NCI-H510A (cell line): ENCODE results near the gene IFRD2.
"Not testable (repeated sequence)": the region's sequence is repeated elsewhere in the genome, so short reads cannot be mapped to it uniquely, and the experiment has no call there.

Source experiments
- DNase-seq: peaks from one replicate; lab custom pipeline; 2025; lab: John Stamatoyannopoulos, UW

Gene IFRD2

GRCh38 chr3:50324351-50325112 lies 32.3 kb upstream of the IFRD2 start:
- DNase-seq: peak; percentile 33

DNA sequence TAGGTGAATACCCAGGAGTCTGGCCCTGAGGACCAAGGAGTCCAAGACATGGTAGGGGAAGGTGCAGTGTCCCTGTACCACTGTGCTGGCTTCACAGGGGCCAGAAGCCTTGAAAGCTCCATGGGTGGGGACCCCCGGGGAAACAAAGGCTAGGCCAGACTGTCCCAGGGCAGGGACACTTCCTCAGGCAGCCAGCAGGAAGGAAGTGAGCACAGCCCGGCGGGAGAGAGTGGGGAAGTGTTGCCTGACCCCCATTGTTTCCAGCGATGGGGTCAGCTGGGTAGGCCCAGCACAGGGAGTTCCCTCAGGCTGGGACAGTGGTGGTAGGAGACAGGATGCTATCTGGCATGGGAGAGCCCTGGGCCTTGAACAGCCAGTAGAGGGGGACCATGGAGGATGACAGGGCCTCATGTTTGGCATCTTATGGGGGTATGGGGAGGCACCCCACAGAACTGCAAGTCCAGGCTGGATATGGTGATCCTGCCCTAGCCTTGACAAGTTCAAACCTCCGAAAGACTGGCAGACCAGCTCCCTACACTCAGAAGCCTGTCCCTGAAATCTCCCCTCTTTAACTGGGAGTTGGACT lies 31.5 kb upstream of the IFRD2 start:
- DNase-seq: no peak

DNA sequence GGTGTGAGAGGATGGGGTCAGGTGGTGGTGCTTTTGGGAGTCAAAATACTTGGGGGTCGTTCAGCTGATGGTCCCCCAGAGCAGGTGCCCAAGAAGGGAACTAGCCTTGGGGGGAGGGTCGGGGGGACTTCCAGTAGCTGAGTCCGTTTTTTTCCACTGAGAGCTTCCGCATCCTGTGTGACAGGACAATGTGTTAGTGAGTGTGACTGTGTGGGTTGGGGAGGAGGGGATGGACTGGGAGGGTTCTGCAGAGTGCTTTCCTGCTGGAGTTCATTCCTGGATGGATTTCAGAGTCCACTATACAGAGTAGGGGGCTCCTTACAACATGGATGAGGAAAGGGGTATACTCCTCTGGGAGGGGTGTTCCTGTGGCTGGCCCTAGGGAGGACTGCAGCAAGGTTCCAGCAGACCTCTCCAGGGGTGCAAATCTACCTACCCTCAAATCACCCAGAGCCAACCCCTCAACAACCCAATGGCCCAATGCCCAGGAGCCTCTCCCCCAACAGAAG lies 30.9 kb upstream of the IFRD2 start:
- DNase-seq: no peak

DNA sequence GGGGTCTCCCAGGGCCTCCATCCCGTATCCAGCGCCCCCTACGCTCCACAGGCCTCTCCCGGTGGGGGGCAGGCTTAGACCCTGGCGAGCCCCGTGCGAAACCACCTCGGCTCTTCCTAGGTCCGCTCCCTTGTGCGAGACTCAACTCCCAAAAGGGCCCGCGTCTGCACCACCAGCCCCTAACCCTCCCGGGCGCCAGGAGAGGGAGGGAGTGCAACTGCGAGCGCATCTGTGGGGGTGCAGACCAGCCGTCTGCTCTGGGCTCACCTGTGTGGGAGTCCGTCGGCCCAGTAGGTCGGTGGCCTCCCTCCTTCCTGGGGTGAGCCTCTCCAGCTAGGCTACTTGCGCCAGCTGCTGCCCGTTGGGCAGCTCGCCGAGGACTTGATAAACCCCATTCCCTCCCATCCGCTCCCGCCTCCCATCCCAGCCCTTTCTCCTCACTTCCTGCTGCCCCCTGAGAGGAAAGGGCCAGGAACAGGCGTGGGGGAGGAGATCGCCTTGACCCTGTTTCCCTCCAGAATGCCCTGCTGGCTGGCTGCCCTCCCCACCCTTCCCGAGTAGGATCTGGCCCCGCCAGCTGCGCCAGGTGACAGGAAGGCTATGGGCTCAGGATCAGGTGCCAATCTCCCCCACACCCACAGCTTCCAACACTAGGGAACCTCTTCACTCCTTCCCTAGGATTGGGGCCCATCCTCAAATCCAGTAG lies 30.3 kb upstream of the IFRD2 start, which contains the start of gene HYAL2:
Gene HYAL2 (minus strand): TSS at position 360 of the 706 bp plus-strand sequence. CDS start 2,256 bp downstream, outside the sequence.
- DNase-seq: peak; percentile 20

DNA sequence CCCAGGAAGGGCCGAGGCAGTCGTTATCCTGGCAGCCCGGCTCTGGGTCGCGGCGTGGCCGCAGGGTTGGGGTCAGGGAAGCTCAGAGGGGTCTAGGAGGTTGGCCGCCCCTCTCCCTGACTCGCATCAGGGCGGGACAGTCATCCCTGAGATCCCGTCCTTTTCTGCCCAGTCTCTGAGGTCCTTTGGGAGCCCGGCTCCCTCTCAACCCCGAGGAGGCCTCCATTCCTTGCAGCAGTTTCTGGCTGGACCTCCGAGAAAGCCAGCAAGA lies 29.8 kb upstream of the IFRD2 start:
- no peak for DNase-seq

DNA sequence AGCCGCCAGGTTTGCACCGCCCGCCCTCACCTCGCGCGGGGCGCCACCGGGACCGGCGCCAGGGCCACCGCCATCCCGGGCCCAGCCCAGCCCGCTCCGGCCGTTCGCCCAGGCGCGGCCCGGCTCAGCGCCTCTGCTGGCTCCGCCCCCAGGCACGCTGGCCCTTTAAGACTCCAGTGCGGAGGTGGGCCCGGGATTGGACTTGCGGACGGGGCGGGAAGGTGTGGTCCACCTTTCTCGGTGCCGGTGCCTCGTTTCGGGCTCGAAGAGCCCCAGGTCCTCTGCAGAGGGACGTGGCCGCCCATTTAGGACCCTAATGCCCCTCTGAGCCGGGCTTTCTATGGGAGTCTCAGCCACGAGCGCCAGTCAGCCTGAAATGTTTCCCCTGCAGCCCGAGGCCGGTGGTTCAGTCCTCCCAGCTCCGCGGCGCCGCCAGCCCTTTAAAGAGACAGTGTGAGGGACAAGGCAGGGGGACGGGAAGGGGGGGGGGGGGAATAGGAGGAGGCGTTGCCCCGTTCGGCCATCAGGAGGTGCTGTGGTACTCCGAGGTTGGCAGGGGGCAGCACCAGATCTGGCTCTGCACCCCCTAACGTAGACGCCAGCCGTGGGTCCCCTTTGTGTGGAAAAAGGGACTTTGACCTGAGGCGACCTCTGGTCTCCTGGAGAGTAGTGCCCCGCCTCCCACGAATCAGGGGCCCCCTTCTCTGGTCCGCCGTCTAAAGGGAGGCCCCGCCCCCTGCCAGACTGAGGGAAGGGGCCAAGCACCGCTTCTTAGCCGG lies 29.3 kb upstream of the IFRD2 start:
- peak; percentile 82 for DNase-seq

DNA sequence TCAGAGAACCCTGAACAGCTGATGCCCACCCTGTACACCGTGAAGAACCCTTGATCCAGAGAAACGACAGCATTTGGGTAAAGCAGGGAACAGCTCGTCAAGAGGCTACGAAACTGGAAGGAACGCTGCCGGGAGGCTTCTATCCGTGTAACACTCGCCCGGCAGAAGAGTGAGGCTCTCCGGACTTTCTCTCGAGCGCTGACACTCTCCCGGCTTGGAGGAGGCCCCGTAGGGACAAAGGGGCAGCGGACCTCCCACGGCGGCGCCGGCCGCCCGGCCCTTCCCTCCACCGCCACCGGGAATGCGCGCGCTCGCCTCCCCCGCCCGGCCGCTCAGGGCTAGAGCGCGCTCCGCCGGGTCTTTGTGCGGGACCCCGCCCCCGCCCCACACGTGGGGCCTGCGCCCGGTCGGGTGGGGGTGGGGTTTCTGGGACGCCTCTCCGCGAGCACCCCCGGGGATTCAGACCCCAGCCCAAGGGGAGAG lies 28.7 kb upstream of the IFRD2 start:
- DNase-seq: peak; percentile 48

GRCh38 chr3:50319894-50320625 lies 27.8 kb upstream of the IFRD2 start:
- DNase-seq: no peak

- no peak for DNase-seq
Observed at GRCh38 chr3:50319181-50319893, 27.1 kb upstream of the IFRD2 start.

- no peak for DNase-seq
Observed at GRCh38 chr3:50318615-50319014, 26.4 kb upstream of the IFRD2 start.

- no peak for DNase-seq
Observed at GRCh38 chr3:50318163-50318562, 25.9 kb upstream of the IFRD2 start.

DNA sequence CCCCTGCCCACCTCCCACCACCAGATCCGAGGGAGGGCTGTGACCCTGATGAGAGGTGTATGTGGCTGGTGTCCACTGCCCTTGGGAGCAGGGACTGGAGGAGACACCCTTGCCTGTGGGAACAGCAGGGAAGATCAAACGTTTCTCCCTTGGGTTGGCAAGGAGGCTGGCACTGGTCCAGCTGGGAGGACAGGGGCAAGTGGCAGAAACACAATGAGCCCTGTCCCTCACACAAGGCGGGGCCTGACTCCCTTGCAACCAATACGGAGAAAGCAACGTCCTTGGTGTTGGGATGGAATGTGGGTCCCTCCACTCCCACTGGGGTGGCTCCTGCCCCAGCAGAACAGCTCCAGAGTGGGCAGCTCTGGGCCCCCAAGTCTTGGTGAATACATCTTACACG lies 25.1 kb upstream of the IFRD2 start:
- peak; percentile 54 for DNase-seq

DNA sequence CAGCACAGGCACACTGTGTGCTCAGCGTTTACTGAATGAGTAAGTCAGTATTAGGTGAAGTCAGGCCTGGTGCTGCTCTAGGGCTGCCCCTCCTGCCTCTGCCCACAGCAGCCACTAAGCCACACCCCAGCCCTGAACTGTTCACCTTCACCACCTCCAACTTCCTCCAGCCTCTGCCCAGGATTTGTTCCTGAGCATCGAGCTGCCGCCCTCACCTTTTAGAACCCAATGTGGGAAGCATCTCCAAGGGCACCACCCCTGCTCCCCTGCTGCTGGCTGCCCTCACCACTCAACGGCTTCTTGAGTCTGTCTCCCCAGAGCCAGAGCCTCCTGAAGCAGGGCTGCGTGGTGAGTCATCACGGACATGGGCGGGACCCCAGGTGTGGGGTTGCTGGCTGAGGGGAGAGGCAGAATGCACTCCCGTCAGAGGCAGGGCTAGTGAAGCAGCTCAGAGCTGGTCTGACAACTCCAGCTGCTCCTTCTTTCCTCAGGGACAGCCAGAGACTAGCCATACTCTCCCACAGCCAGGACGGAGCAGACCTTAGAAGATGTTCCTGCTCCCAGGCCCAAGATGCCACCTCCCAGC lies 24.5 kb upstream of the IFRD2 start:
- DNase-seq: peak; percentile 40

- no peak for DNase-seq
Observed at GRCh38 chr3:50314816-50315215, 22.6 kb upstream of the IFRD2 start.

DNA sequence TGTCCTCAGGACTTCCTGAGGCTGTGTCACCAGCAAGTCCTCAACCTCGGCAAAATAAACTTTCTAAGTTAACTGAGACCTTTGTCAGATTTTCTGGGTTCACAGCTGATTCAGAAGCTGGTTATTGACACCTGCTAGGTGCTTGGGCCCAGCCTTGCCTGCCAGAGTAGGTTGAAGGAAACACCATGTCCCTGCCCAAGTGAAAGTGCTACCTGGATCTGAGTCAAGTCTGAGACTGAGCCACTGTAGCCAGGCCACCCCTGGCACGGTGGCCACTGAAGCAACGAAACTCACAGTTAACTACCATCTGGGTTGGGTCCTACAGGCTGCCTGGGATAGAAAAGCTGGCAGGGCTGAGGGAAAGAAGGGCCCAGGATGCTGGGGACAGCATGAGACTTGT lies 22.1 kb upstream of the IFRD2 start:
- DNase-seq: no peak

GRCh38 chr3:50312041-50312440 lies 19.8 kb upstream of the IFRD2 start:
- DNase-seq: not testable (repeated sequence)

- no peak for DNase-seq
Observed at GRCh38 chr3:50304601-50305000, 12.4 kb upstream of the IFRD2 start.

- no peak for DNase-seq
Observed at GRCh38 chr3:50303013-50303815, 11.0 kb upstream of the IFRD2 start, which contains the start of gene HYAL1. Gene HYAL1 (minus strand): TSS chr3:50303574. CDS start chr3:50302956, 618 bp downstream.
